ENCODE results near the gene KHDRBS2. TPM values are rescaled to one million over a fixed set of nuclear protein-coding genes. Genes with fewer than 3 reads are reported as not detected.

The KHDRBS2 gene
- total RNA-seq, 1 donor from 2014 or later: 0.17 TPM

DNA sequence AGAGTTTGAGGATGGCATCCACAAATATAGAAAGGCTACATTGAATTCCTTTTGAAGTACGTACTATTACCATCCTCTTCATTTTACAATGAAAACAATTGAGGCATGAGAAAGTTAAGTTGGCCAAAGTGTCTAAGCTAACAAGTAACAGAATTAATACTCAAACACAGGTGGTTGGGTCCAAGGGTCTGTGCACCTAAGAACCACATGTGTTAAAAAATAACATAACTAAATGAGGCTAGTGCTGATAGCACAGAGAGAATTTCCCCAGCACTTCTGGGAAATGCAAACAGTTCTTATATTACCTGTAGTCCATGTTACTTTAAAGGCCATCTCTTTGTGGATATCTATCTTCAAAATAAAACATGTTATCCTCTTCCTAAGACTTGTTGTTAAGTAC, 10.5 kb upstream of the KHDRBS2 start:
- H3K27me3 ChIP-seq (ENCODE audit: control insufficient read depth, insufficient read depth, low read length): no peaks in the 10 kb centered on the region
- DNase-seq (ENCODE audit: low read depth): no peak
- H3K36me3 ChIP-seq (ENCODE audit: control insufficient read depth, insufficient read depth, low read length): no peaks in the 10 kb centered on the region
- no peak overlapping the region for H3K4me3 ChIP-seq (ENCODE audit: low read depth, low read length)
- TF ChIP-seq, protein P1, sequence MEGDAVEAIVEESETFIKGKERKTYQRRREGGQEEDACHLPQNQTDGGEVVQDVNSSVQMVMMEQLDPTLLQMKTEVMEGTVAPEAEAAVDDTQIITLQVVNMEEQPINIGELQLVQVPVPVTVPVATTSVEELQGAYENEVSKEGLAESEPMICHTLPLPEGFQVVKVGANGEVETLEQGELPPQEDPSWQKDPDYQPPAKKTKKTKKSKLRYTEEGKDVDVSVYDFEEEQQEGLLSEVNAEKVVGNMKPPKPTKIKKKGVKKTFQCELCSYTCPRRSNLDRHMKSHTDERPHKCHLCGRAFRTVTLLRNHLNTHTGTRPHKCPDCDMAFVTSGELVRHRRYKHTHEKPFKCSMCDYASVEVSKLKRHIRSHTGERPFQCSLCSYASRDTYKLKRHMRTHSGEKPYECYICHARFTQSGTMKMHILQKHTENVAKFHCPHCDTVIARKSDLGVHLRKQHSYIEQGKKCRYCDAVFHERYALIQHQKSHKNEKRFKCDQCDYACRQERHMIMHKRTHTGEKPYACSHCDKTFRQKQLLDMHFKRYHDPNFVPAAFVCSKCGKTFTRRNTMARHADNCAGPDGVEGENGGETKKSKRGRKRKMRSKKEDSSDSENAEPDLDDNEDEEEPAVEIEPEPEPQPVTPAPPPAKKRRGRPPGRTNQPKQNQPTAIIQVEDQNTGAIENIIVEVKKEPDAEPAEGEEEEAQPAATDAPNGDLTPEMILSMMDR (IDR thresholded peaks at IDR 0.05; ENCODE audit: insufficient read depth, low read length, poor library complexity, severe bottlenecking): no peak

GRCh38 chr6:62288974-62289373, 2.9 kb upstream of the KHDRBS2 start:
- no peaks in the 10 kb centered on the region for H3K36me3 ChIP-seq (ENCODE audit: control insufficient read depth, insufficient read depth, low read length)
- no peak overlapping the region for H3K4me3 ChIP-seq (ENCODE audit: low read depth, low read length)
- TF ChIP-seq, protein P1 (IDR thresholded peaks at IDR 0.05; ENCODE audit: insufficient read depth, low read length, poor library complexity, severe bottlenecking): no peak
- H3K27me3 ChIP-seq (ENCODE audit: control insufficient read depth, insufficient read depth, low read length): peaks cover 15% of the 10 kb centered on the region
- no peak for DNase-seq (ENCODE audit: low read depth)

DNA sequence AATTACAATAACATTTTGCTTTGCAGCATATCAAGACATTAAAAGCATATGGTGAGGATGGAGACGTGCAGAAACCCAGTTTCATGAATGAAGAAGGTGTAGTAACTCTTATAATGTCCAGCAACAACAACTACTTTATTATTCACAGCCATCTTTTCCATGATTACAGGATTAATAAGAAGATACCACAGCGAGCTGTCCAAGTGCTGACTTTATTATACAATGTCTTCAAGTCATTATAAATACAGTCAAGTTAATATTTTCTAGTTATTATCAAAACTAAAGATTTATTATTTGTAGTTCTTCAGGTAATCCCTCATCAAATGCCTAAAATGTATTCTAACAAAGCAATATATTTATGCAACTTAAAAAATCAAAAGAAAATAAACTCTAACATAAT, 2.5 kb upstream of the KHDRBS2 start:
- no peaks in the 10 kb centered on the region for H3K36me3 ChIP-seq (ENCODE audit: control insufficient read depth, insufficient read depth, low read length)
- no peak for DNase-seq (ENCODE audit: low read depth)
- peaks cover 15% of the 10 kb centered on the region for H3K27me3 ChIP-seq (ENCODE audit: control insufficient read depth, insufficient read depth, low read length)
- no peak overlapping the region for H3K4me3 ChIP-seq (ENCODE audit: low read depth, low read length)
- TF ChIP-seq, protein P1 (IDR thresholded peaks at IDR 0.05; ENCODE audit: insufficient read depth, low read length, poor library complexity, severe bottlenecking): no peak

- Histone ChIP-seq H3K36me3 (ENCODE audit: control insufficient read depth, insufficient read depth, low read length) (no peaks in the 10 kb centered on the region), H3K4me3 (ENCODE audit: low read depth, low read length) (peak overlapping the region; percentile 45), H3K27me3 (ENCODE audit: control insufficient read depth, insufficient read depth, low read length) (peaks cover 15% of the 10 kb centered on the region)
- no peak for DNase-seq (ENCODE audit: low read depth)
- TF ChIP-seq, protein P1 (IDR thresholded peaks at IDR 0.05; ENCODE audit: insufficient read depth, low read length, poor library complexity, severe bottlenecking): no peak
Measured at GRCh38 chr6:62286470-62286843, 432 bp upstream of the KHDRBS2 start.

- TF ChIP-seq, protein P1 (IDR thresholded peaks at IDR 0.05; ENCODE audit: insufficient read depth, low read length, poor library complexity, severe bottlenecking): no peak
- Histone ChIP-seq H3K36me3 (ENCODE audit: control insufficient read depth, insufficient read depth, low read length) (no peaks in the 10 kb centered on the region), H3K27me3 (ENCODE audit: control insufficient read depth, insufficient read depth, low read length) (peaks cover 15% of the 10 kb centered on the region), H3K4me3 (ENCODE audit: low read depth, low read length) (no peak overlapping the region)
- DNase-seq (ENCODE audit: low read depth): no peak
Measured at GRCh38 chr6:62284725-62285124, 1.3 kb downstream of the KHDRBS2 start.

GRCh38 chr6:62283796-62284411, 2.1 kb downstream of the KHDRBS2 start:
- TF ChIP-seq, protein P1 (IDR thresholded peaks at IDR 0.05; ENCODE audit: insufficient read depth, low read length, poor library complexity, severe bottlenecking): peak; percentile 52
- no peak for DNase-seq (ENCODE audit: low read depth)
- Histone ChIP-seq H3K4me3 (ENCODE audit: low read depth, low read length) (no peak overlapping the region), H3K27me3 (ENCODE audit: control insufficient read depth, insufficient read depth, low read length) (peaks cover 15% of the 10 kb centered on the region), H3K36me3 (ENCODE audit: control insufficient read depth, insufficient read depth, low read length) (no peaks in the 10 kb centered on the region)
